ENCODE results near the gene SLC35F3. TPM values are rescaled to one million over a fixed set of nuclear protein-coding genes. Genes with fewer than 3 reads are reported as not detected.

The SLC35F3 gene
- total RNA-seq, 1 experiment from 2014 or later = 0.94 TPM

DNA sequence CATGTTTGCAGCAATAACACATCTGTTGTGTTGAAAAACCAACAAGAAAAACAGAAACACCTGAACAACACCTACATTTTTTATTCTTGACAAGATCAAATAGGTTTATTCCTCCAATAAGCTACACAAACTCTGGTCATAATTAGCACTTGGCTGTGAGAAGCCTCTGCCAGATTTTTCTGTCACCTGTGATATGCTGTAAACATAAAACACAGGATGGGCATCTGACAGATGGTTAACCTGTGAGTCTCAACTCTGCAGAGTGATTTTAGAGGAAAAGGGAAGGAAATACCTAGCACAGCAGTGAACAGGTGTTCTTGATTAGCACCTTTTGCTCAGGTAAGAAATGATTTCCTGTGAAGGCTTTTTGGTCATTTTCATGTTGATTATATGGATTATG, 293.4 kb downstream of the SLC35F3 start (continued):
- TF ChIP-seq, protein P1, sequence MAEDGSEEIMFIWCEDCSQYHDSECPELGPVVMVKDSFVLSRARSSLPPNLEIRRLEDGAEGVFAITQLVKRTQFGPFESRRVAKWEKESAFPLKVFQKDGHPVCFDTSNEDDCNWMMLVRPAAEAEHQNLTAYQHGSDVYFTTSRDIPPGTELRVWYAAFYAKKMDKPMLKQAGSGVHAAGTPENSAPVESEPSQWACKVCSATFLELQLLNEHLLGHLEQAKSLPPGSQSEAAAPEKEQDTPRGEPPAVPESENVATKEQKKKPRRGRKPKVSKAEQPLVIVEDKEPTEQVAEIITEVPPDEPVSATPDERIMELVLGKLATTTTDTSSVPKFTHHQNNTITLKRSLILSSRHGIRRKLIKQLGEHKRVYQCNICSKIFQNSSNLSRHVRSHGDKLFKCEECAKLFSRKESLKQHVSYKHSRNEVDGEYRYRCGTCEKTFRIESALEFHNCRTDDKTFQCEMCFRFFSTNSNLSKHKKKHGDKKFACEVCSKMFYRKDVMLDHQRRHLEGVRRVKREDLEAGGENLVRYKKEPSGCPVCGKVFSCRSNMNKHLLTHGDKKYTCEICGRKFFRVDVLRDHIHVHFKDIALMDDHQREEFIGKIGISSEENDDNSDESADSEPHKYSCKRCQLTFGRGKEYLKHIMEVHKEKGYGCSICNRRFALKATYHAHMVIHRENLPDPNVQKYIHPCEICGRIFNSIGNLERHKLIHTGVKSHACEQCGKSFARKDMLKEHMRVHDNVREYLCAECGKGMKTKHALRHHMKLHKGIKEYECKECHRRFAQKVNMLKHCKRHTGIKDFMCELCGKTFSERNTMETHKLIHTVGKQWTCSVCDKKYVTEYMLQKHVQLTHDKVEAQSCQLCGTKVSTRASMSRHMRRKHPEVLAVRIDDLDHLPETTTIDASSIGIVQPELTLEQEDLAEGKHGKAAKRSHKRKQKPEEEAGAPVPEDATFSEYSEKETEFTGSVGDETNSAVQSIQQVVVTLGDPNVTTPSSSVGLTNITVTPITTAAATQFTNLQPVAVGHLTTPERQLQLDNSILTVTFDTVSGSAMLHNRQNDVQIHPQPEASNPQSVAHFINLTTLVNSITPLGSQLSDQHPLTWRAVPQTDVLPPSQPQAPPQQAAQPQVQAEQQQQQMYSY (CRISPR knock-in tag; IDR thresholded peaks at IDR 0.05) = no peak
- TF ChIP-seq, protein P2, sequence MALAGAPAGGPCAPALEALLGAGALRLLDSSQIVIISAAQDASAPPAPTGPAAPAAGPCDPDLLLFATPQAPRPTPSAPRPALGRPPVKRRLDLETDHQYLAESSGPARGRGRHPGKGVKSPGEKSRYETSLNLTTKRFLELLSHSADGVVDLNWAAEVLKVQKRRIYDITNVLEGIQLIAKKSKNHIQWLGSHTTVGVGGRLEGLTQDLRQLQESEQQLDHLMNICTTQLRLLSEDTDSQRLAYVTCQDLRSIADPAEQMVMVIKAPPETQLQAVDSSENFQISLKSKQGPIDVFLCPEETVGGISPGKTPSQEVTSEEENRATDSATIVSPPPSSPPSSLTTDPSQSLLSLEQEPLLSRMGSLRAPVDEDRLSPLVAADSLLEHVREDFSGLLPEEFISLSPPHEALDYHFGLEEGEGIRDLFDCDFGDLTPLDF (CRISPR knock-in tag; IDR thresholded peaks at IDR 0.05) = no peak
- TF ChIP-seq NFATC4 (CRISPR knock-in tag; IDR thresholded peaks at IDR 0.05) = no peak
- no peak for TF ChIP-seq SMAD4 (CRISPR knock-in tag; IDR thresholded peaks at IDR 0.05)
- no peak for TF ChIP-seq ETV6 (CRISPR knock-in tag; IDR thresholded peaks at IDR 0.05)
- TF ChIP-seq SP1 (CRISPR knock-in tag; conservative IDR thresholded peaks at IDR 0.05) = no peak
- TF ChIP-seq, protein P3, sequence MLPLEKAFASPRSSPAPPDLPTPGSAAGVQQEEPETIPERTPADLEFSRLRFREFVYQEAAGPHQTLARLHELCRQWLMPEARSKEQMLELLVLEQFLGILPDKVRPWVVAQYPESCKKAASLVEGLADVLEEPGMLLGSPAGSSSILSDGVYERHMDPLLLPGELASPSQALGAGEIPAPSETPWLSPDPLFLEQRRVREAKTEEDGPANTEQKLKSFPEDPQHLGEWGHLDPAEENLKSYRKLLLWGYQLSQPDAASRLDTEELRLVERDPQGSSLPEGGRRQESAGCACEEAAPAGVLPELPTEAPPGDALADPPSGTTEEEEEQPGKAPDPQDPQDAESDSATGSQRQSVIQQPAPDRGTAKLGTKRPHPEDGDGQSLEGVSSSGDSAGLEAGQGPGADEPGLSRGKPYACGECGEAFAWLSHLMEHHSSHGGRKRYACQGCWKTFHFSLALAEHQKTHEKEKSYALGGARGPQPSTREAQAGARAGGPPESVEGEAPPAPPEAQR (CRISPR knock-in tag; IDR thresholded peaks at IDR 0.05) = no peak
- TF ChIP-seq ATF1 (CRISPR knock-in tag; IDR thresholded peaks at IDR 0.05) = no peak
- no peak for TF ChIP-seq GTF2I (CRISPR knock-in tag; conservative IDR thresholded peaks at IDR 0.05)

DNA sequence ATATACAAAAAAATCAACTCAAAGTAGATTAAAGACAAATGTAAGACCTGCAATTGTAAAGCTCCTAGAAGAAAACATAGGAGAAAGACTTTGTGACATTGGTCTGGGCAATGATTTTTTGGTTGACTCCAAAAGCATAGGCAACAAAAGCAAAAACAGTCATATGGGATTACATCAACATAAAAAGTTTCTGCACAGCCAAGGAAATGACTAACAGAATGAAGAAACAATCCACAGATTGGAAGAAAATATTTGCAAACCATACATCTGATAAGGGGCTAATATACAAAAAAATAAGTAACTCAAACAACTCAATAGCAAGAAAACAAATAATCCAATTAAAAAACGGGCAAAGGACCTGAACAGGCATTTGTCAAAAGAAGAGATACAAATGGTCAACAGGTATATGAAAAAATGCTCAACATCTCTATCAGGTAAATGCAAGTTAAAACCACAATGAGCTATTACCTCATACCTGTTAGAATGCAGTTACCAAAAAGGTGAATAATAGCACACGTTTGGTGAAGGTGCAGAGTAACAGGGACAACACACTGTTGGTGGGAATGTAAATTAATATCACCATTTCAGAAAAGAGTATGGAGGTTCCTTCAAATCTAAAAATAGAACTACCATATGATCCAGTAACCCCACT, 295.1 kb downstream of the SLC35F3 start:
- Mint-ChIP-seq H3K9me3 (peaks cover 11% of the 10 kb centered on the region), H3K36me3 (no peaks in the 10 kb centered on the region), H3K27me3 (ENCODE audit: low read depth) (no peaks in the 10 kb centered on the region), H3K4me3 (no peak overlapping the region), H3K27ac (no peak overlapping the region), H3K4me1 (no peaks in the 10 kb centered on the region)
- ChIA-PET CTCF (interaction anchor here (1.3 kb wide), 1 partner anchor 12 kb away, joined by 3 read pairs; no protein-coding TSS in a partner anchor), POLR2A (no interaction called here)
- ATAC-seq (no peak), DNase-seq (ENCODE audit: low spot score) (no peak)
- no peak for TF ChIP-seq NR2C2 (CRISPR knock-in tag; IDR thresholded peaks at IDR 0.05)
- no peak for TF ChIP-seq SMAD4 (CRISPR knock-in tag; IDR thresholded peaks at IDR 0.05)
- TF ChIP-seq TEAD4 (CRISPR knock-in tag; IDR thresholded peaks at IDR 0.05) = no peak
- TF ChIP-seq, protein P4, sequence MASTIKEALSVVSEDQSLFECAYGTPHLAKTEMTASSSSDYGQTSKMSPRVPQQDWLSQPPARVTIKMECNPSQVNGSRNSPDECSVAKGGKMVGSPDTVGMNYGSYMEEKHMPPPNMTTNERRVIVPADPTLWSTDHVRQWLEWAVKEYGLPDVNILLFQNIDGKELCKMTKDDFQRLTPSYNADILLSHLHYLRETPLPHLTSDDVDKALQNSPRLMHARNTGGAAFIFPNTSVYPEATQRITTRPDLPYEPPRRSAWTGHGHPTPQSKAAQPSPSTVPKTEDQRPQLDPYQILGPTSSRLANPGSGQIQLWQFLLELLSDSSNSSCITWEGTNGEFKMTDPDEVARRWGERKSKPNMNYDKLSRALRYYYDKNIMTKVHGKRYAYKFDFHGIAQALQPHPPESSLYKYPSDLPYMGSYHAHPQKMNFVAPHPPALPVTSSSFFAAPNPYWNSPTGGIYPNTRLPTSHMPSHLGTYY (CRISPR knock-in tag; IDR thresholded peaks at IDR 0.05) = no peak
- TF ChIP-seq TCF7 (CRISPR knock-in tag; IDR thresholded peaks at IDR 0.05; ENCODE audit: low read depth) = no peak
- no peak for TF ChIP-seq ZNF396 (CRISPR knock-in tag; IDR thresholded peaks at IDR 0.05; ENCODE audit: borderline replicate concordance)
- no peak for TF ChIP-seq GABPB1 (CRISPR knock-in tag; IDR thresholded peaks at IDR 0.05)
- TF ChIP-seq, protein P5, sequence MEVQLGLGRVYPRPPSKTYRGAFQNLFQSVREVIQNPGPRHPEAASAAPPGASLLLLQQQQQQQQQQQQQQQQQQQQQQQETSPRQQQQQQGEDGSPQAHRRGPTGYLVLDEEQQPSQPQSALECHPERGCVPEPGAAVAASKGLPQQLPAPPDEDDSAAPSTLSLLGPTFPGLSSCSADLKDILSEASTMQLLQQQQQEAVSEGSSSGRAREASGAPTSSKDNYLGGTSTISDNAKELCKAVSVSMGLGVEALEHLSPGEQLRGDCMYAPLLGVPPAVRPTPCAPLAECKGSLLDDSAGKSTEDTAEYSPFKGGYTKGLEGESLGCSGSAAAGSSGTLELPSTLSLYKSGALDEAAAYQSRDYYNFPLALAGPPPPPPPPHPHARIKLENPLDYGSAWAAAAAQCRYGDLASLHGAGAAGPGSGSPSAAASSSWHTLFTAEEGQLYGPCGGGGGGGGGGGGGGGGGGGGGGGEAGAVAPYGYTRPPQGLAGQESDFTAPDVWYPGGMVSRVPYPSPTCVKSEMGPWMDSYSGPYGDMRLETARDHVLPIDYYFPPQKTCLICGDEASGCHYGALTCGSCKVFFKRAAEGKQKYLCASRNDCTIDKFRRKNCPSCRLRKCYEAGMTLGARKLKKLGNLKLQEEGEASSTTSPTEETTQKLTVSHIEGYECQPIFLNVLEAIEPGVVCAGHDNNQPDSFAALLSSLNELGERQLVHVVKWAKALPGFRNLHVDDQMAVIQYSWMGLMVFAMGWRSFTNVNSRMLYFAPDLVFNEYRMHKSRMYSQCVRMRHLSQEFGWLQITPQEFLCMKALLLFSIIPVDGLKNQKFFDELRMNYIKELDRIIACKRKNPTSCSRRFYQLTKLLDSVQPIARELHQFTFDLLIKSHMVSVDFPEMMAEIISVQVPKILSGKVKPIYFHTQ (CRISPR knock-in tag; IDR thresholded peaks at IDR 0.05) = no peak
- no peak for TF ChIP-seq RELA (CRISPR knock-in tag; IDR thresholded peaks at IDR 0.05; ENCODE audit: borderline replicate concordance)
